DMS114 treated with DMSO at 0.1 percent for 48 hours (cell line): ENCODE data around the gene SASH3.

ENCODE experiments used
- DNase-seq: peaks from one replicate; lab custom pipeline; 2025; ENCODE audit not compliant: unreplicated experiment; lab: John Stamatoyannopoulos, UW

SASH3 gene

DNA sequence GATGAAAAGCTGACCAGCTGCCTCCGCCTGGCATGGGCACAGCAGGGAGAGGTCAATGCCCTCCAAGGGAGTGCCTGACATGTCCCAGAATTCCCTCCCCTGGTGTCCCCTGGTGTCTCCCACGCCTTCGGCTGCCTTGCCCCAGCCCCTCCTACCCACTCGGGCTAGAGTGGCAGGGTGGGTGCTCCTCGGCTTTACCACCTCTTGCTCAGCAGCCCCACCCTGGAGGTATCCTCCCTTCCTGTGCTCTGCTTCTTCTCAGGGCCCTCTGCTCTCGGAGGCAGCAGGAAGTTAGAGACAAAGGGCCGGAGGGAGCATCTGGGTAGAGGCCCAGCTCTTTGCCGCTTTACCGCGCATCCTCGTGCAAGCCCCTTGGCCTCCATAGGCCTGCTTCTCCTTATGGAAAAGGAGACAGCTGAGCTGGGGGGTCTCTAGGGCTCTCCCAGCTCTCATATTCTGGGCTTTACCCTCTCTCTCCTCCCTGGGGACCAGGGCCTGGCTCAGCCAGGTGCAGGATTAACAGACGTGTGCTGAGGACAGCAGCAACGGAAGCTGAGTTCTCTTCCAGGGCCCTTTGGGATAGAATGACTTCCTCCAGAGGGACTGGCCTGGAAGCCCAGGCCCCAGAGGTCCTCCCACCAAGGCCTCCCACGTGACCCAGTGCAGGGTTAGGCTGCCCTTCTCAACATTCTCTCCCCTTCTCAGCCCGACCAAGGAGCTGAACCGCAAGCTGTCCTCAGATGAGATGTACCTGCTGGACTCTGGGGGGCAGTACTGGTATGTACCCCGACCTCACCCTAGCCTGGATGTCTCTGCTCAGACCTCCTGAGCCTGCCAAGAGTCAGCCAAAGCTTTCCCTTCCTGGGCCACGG lies 23.7 kb upstream of the SASH3 start:
- DNase-seq, result no peak

- no peak for DNase-seq
Measured at GRCh38 chrX:129759576-129760061, 20.1 kb upstream of the SASH3 start.

- no peak for DNase-seq
Measured at GRCh38 chrX:129760155-129760554, 19.6 kb upstream of the SASH3 start.

DNA sequence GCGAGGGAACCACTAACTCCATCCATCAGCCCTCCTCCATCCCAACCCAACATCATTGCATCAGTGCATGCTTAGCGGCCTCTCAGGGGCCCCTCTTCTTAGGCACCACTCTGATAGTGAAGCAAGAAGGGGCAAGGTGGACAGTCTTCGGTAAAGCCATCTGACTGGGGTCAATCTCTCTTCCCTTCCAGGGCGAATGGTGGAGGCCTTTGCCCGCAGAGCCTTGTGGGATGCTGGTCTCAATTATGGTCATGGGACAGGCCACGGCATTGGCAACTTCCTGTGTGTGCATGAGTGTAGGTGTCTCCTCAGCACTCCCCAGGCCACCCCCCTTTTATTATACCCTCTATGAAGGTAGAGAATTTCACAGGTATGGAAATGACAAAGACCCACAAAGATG lies 18.8 kb upstream of the SASH3 start:
- no peak for DNase-seq

DNA sequence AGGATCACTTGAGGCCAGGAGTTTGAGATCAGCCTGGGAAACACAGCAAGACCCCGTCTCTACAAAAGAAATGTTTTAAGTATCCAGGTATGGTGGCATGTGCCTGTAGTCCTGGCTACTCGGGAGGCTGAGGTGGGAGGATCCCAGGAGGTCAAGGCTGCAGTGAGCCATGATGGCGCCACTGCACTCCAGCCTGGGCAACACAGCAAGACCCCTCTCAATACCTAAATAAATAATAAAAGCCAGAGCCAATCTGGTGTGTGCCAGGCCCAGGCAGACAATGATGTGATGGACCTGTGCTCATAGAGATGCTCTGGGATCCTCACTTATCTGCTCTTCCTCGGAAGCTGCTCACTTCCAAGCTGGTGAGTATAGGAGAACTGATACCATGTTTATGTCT lies 18.2 kb upstream of the SASH3 start:
- no peak for DNase-seq

- no peak for DNase-seq
Measured at GRCh38 chrX:129762448-129762847, 17.3 kb upstream of the SASH3 start.

GRCh38 chrX:129763666-129764065 lies 16.1 kb upstream of the SASH3 start:
- no peak for DNase-seq

DNA sequence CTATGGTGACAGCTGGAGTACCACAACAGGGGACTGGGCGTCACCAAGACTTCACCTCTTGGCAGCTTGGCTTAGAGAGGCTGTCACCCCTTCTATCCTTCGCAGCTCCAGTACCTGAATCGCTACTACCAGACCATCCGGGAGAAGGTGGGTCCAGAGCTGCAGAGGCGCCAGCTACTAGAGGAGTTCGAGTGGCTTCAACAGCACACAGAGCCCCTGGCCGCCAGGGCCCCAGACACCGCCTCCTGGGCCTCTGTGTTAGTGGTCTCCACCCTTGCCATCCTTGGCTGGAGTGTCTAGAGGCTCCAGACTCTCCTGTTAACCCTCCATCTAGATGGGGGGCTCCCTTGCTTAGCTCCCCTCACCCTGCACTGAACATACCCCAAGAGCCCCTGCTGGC lies 11.6 kb upstream of the SASH3 start:
- DNase-seq, result no peak

DNA sequence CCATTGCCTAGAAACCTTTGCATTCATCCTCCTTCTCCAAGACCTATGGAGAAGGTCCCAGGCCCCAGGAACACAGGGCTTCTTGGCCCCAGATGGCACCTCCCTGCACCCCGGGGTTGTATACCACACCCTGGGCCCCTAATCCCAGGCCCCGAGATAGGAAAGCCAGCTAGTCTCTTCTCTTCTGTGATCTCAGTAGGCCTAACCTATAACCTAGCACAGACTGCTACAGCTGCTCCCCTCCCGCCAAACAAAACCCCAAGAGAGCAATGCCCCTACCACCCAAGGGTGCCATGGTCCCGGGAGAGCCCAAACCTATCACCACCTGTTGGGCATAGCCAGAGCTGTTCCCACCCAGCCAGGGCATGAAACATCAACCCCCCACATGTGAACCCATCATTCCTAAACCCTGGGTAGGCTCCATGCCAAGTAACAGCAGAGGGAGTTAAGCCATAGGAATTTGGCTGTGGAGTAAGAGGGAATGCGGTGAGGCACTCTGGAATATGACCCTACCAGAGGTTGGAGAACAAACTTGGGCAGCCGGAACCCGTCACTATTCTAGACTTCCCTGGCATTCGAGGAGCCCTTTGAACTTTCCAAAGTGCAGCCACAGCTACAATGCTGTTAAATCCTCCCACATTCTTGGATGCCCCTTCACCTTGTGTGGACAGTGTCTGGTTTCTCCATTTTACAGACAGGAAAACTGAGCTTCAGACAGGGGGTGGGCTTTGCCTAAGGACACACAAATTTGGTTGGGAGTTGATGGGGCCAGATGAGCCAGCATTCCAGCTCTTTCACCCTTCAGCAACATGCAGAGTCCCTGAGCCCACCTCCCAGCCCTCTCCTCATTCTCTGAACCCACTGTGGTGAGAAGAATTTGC lies 10.9 kb upstream of the SASH3 start:
- no peak for DNase-seq

- DNase-seq, result no peak
Measured at GRCh38 chrX:129769467-129770154, 10.1 kb upstream of the SASH3 start.

GRCh38 chrX:129771266-129771995 lies 8.3 kb upstream of the SASH3 start:
- DNase-seq, result no peak

GRCh38 chrX:129772796-129773431 lies 6.8 kb upstream of the SASH3 start:
- DNase-seq, result no peak

DNA sequence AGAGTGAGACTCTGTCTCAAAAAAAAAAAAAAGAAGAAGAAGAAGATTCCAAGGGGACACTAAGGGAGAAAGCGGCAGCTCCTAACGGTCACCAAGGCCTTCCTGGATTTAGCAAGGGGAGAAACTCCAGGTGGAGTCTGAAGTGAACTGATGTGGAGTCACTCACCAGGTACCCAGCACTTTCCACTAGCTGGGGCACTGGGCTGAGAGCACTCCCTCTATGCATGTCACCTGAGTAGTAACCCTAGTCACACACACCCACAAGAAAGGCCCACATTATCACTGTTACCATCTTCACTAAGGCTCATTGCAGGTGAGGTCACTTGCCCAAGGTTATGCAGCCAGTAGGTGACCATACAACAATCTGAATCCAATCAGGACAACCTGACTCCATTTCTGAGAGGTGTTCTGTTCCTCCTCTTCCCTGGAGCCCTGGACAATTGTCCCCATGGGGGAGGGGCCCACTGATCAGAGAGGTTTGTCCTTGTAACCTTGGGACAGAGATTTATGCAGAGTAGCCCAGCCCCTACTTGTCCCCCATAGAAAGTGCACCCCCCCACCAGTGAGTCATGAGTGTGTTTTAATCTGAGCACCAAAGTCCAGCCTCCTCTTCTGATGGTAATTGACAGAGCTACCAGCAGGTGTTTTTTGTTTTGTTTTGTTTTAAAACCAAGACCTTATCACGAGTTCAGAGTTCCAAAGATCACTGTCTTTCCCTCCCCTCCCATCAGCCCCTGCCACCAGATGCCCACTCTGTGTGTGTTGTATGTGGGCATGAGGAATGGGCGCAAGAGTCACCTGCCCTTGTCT lies 5.9 kb upstream of the SASH3 start:
- no peak for DNase-seq

GRCh38 chrX:129777218-129778030 lies 2.3 kb upstream of the SASH3 start:
- no peak for DNase-seq

DNA sequence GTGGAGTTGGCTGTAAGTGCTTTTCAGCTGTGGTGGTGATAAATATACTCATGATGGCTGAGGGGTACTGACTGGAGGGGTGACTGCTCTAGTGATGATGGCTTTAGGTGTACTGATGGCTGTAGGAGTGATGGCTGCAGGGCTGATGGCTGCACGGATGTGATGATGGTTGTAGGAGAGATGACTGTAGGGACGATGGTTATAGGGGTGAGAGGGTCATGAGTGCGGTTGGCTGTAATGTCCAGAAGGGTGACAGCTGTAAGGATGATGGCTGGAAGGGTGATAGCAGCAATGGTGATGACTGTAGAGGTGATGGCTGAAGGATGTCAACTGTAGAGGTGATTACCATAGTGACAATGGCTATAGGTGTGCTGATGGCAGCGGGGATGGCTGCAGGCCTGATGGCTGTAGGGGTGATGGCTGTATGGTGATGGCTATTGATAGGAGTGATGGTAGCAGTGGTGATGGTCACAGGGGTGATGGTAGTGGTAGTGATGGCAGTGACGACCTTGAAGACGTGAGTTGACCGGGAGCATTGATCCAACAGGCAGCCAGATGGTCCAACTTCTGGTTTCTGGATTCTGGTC lies 570 bp upstream of the SASH3 start:
- no peak for DNase-seq

GRCh38 chrX:129780441-129781105 lies 824 bp downstream of the SASH3 start:
- no peak for DNase-seq

GRCh38 chrX:129781134-129781672 lies 1.5 kb downstream of the SASH3 start:
- no peak for DNase-seq
